NCI-H510A treated with DMSO at 0.1 percent for 48 hours (cell line): ENCODE measurements around the gene CDH20.
"Not testable (repeated sequence)": the region's sequence is repeated elsewhere in the genome, so short reads cannot be mapped to it uniquely, and the experiment has no call there.

Source experiments
- DNase-seq: peaks from one replicate; lab custom pipeline; 2025; lab: John Stamatoyannopoulos, UW

Gene CDH20

GRCh38 chr18:61348230-61348629 lies 15.0 kb downstream of the CDH20 start:
- DNase-seq, result no peak

DNA sequence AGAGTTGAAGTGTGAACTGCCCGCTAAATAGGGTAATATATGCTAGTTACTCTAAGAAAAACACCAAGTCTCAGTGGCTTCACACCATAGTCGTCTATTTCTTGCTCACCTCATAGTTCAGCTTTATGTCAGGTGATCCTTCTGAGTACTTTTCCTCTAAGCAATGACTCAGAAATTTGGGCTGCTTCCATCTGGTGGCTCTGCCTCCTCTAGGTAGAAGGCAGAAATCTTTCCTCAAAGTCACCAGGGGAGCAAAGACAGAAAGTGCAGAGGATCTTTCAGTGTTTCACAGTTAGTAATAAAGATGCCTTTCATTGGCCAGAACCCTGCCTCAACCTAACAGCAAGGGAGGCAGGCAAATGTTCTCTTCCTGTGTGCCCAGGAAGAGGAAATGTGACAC lies 17.3 kb downstream of the CDH20 start:
- DNase-seq, result no peak

DNA sequence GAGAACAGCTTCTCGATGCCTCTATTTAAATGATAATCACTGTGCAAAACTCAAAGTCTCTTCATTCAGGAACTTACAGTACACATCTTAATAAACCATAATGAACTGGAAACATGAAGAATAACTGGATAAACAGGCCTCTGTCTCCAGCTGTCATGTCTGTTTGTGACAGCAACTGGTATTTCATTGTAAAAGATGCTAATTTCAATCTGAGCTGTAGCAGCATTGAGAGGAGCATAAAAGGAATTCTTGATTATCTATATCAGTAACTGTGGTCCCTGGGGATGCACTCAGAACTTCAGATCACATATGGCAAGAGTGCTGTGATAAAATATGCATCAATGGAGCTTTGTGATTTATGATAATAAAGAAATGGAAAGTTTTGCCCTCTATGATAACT lies 18.8 kb downstream of the CDH20 start:
- DNase-seq, result no peak

GRCh38 chr18:61352611-61353010 lies 19.4 kb downstream of the CDH20 start:
- no peak for DNase-seq

DNA sequence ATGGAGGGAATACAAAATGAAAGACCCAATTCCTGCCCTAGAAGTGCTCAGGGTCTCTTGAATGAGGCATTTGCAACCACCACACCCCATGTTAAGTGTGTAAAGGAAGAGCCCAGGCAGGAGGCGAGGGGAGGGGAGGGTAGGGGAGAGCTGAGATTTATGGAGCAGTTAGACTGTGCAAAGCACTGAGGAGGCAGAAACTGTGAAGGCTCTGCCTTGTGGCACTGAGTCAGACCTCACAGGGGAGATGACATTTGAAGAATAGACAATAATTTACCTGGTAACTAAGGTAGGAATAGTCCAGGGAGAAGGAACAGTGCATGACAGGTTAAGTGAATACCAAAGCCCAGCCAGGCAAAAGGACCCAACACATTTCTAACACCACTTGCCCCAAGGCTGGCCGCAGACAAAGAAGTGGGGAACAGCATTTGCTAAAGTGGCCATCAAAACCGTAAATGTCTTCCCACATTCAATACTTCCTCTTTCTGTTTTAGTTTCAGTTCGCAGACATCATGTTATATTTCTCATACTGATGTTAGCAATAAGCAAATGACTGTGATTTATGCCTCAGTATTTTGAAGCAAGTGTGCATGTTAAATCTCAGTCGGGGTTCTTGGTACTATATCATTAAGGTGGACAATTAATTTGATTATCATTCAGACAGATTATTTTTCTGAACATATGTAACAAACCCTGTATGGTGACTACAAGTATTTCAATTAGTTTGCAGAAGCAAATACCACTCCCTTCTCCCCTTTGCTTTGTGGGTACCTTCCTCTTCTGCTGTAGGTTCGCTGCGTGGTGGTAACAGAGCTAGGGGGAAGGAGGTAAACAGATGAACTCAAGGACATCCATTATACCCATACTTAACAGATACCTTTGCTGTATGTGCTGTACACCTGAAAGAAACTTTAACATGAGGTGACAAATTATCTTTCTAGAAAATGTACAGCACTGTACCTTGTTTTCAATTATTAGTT lies 27.5 kb downstream of the CDH20 start:
- no peak for DNase-seq

- no peak for DNase-seq
These were observed 29.3 kb downstream of the CDH20 start for GRCh38 chr18:61362511-61362910.

DNA sequence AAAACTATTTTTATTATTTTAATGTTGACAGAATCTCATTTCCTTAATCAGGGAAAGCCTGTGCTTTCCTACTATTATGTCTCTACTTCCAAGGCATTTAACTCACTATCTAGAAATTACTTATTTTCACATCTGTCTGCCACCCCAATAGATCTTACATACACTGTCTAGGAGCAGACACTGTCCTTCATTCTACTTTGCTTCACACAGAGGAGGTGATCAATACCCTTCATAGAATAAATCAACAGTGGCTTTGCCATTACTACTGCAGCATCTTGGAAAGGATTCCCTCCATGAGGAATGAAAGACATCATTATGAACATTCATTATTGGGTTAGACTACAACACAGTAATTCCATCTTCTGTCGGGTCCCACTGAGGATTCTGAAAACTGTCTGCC lies 31.7 kb downstream of the CDH20 start:
- DNase-seq, result no peak

DNA sequence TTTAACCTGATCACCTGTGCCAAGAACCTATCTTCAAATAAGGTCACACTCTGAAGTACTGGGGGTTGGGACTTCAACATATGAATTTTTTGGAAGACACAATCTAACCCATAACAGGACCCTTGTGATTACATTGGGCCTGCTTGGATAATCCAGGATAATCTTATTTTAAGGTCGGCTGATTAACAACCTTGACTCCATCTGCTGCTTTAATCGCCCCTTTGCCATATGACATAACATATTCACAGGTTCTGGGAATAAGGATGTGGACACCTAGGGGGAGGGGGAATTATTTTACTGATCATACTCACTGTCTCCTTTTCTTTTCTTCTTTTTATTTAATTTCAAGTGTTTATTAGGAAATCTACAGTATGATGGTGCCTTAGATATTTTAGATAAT lies 34.8 kb downstream of the CDH20 start:
- no peak for DNase-seq

GRCh38 chr18:61369671-61370070 lies 36.4 kb downstream of the CDH20 start:
- not testable (repeated sequence) for DNase-seq

DNA sequence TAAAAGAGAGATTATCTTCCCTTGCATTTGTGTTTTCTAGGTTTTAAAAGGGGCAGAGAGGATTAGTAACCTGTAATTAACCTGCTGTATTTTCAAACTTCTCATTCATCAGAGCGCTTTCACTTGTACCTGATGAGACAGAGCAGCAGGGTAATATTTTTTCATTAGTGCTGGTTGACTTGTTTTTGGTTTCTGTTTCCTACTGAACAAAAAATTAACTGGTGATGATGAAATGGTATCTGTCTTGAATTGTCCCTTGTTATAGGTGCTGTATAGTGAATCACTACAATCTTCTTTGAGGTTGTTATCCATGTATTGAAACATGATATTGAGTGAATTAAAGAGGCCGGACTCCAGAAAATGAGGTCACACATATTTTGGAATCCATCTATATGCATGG lies 37.9 kb downstream of the CDH20 start:
- no peak for DNase-seq

- DNase-seq, result no peak
These were observed 46.6 kb downstream of the CDH20 start for GRCh38 chr18:61379827-61380226.

- no peak for DNase-seq
These were observed 54.8 kb downstream of the CDH20 start for GRCh38 chr18:61388010-61388409.

DNA sequence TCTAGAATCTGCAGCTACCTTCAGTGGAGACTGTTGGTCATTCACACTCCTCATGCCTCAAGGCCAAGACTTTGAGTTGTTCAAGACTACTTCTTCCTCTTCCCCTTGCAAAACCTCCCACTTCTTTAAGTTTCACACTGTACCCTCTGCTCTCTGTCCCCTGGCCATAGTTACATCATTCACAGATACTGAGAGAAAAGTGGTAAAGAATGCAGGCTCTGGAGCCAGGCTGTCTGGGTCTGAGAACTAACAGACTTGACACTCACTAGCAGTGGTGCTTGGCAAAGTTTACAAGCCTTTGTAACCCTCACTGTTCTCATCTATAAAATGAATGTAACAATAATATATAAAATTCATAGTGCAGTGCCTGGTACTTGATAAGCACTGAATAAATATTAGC lies 61.8 kb downstream of the CDH20 start:
- DNase-seq, result no peak

- no peak for DNase-seq
These were observed 64.0 kb downstream of the CDH20 start for GRCh38 chr18:61397222-61397621.

- DNase-seq, result no peak
These were observed 65.9 kb downstream of the CDH20 start for GRCh38 chr18:61398961-61399705.

GRCh38 chr18:61400016-61400635 lies 66.9 kb downstream of the CDH20 start:
- no peak for DNase-seq

DNA sequence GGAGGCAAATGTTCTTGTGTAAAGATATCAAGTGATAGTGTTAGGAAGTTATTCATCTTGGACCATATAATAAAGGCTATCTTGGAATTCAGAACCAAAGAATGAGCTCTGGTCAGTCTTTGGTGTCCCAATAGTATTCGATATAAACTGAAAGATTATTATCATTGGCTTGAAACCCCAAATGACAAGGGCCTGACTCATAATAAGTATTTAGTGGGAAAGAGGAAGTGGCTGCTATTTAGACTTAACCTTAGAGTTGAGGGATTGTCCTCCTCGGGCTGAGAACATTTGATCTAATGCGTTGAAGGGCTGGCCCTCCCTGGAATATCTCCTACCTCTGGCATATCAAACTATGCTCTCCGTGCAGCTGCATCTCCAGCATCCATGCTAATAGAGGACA lies 67.5 kb downstream of the CDH20 start:
- no peak for DNase-seq

DNA sequence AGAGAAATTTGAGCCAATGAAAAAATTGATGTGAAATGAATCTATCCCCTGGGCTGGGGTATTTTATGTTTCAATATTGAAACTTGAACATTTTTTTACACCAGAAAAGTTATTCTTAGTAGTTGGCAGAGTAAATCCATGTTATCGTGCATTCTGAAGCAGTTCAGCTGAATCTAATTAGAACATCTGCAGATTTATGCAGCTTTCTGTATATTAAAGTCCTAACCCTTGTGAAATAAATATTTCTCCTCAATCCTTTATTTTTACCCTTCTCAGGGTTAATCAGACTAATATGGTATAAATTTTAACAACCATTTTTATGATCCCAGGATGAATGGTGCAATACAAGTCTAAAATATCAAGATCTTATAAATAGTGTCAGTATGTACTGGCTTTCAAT lies 69.5 kb downstream of the CDH20 start:
- no peak for DNase-seq

DNA sequence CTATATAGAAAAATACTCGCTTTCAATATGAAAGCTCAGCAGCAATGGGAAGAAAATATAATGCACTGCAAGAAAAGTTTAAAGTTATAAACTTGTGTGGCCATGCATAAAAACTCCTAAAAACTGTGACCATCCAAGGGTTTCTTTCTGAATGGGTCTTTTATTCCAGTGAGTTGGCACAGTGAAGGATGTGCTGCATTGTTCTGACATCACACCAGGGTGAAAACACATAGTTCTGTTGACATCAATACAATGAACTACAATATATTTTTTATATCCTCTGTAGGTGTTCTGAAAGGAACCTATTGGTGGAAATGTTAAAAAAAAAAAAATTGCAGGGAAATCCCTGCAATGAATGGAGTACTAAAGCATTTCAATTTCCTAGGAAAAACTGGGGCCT lies 80.2 kb downstream of the CDH20 start:
- no peak for DNase-seq

DNA sequence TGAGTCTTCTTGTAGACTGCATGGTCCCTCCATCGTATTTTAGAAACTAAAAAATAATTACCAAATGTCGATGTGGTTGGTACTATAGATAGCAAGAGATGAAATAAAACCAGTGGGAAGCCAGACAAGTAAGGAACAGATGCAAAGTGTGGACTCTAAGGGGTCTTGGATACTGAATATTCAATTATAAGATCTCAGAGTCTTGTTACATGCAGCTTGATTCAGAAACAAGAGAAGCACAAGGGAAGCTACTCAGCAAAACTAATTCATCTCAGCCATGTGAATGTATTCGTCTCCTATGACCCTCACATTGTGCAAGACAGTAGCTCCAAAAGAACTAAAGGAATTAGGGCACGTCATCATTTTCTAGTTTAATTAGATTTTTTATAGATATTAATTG lies 80.9 kb downstream of the CDH20 start:
- DNase-seq, result no peak

DNA sequence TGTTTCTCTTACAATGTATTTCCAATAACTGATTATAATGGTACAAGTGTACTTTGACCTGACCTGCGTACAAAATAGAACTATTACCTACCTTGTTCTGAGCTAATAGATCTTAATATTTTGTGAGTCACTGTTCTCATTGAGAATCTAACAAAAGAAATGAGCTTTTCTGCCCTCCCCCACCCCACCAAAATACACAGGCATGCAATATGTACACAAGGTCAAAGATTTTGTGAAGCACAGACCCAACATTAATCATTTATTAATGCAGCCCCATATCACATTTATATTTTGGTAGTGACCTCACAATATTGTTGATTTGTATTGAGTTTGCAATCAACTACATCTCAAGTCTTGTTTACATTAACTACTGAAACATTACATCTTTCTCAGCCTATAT lies 86.5 kb downstream of the CDH20 start:
- no peak for DNase-seq

DNA sequence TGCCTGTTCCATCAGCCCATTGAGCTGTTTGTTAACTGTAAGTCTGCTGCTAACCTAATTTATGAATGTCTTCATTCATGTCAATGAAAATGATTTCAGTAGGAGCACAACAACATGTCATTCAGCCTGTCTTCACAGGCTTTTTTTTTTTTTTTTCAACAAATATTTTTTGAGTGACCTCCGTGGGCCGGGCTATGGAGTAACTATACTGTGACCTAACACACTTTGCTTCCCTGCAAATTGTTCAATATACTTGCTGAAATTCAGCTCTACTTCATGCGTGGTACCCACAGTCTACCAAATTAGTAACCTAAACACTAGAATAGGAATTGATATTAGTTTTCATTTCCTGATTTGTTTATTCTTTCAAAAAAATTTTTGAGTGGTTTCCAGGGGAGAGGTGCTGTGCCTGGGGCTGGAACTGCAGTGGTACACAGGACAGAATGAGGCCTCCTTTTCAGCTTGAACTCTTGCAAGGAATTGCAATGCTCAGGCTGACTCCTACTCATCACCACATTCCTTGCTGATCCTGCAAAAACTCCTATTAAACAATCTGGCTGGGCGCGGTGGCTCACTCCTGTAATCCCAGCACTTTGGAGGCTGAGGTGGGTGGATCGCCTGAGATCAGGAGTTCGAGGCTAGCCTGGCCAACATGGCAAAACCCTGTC lies 87.1 kb downstream of the CDH20 start:
- DNase-seq, result no peak
